Measurements from ENCODE around the gene SLC15A3. TPM values are rescaled to one million over a fixed set of nuclear protein-coding genes. Genes with fewer than 3 reads are reported as not detected.

The SLC15A3 gene
- total and polyA plus RNA-seq, 8 donors: 2.0 to 25.3 (median 6.1) TPM

- Histone ChIP-seq H3K36me3 (peaks cover 0 to 10% (median 0%) of the 10 kb centered on the region in 3 donors), H3K27me3 (no peaks in the 10 kb centered on the region), H3K27ac (no peak overlapping the region), H3K4me1 (peaks cover 0 to 4% (median 4%) of the 10 kb centered on the region in 3 donors), H3K9me3 (no peaks in the 10 kb centered on the region), H3K4me3 (no peak overlapping the region)
- no peak for TF ChIP-seq CTCF (IDR thresholded peaks at IDR 0.05)
- DNase-seq (no peak), ATAC-seq (no peak), FAIRE-seq (no peak)
- intact Hi-C loops (cut with DNase I): no loop called here
- 94 to 95% methylated on average over 8 of the region's 8 CpGs for WGBS, 2 donors
Measured at GRCh38 chr11:60926500-60926899, 25.5 kb downstream of the SLC15A3 start.

GRCh38 chr11:60925868-60926267 is 26.1 kb downstream of the SLC15A3 start:
- intact Hi-C loops (cut with DNase I): no loop called here
- TF ChIP-seq CTCF (IDR thresholded peaks at IDR 0.05): no peak
- Histone ChIP-seq H3K27ac (no peak overlapping the region), H3K4me3 (no peak overlapping the region), H3K27me3 (no peaks in the 10 kb centered on the region), H3K9me3 (no peaks in the 10 kb centered on the region), H3K36me3 (peaks cover 0 to 16% (median 3%) of the 10 kb centered on the region in 3 donors), H3K4me1 (peaks cover 0 to 4% (median 4%) of the 10 kb centered on the region in 3 donors)
- FAIRE-seq (no peak), ATAC-seq (no peak), DNase-seq (no peak)
- 50 to 57% methylated on average over 6 of the region's 6 CpGs for WGBS, 2 donors

GRCh38 chr11:60924906-60925853 is 26.8 kb downstream of the SLC15A3 start:
- intact Hi-C loops (cut with DNase I): no loop called here
- H3K4me3 ChIP-seq: peak overlapping the region; percentile 37 to 75 (median 52)
- 9 to 11% methylated on average over 35 of the region's 35 CpGs for WGBS, 2 donors
- FAIRE-seq (no peak), DNase-seq (peak in 1 of 6 donors; percentile 77), ATAC-seq (peak in 3 of 4 donors; percentile 3 to 9 (median 4))
- no peak overlapping the region for H3K27ac ChIP-seq
- H3K36me3 ChIP-seq: peaks cover 0 to 23% (median 9%) of the 10 kb centered on the region in 3 donors
- H3K4me1 ChIP-seq: peaks cover 0 to 4% (median 4%) of the 10 kb centered on the region in 3 donors
- no peak for TF ChIP-seq CTCF (IDR thresholded peaks at IDR 0.05)
- H3K9me3 ChIP-seq: no peaks in the 10 kb centered on the region
- H3K27me3 ChIP-seq: no peaks in the 10 kb centered on the region

GRCh38 chr11:60924110-60924905 is 27.7 kb downstream of the SLC15A3 start, which contains the start of gene TMEM132A:
TMEM132A (plus strand) TSS chr11:60924460; CDS start chr11:60924634, 174 bp downstream.
- peak; percentile 63 to 89 (median 78) for DNase-seq
- Histone ChIP-seq H3K4me1 (peaks cover 0 to 4% (median 4%) of the 10 kb centered on the region in 3 donors), H3K9me3 (no peaks in the 10 kb centered on the region), H3K27me3 (no peaks in the 10 kb centered on the region), H3K27ac (no peak within 1 kb of the TSS), H3K4me3 (peak within 1 kb of the TSS; percentile 37 to 75 (median 52)), H3K36me3 (peaks cover 0 to 26% (median 9%) of the 10 kb centered on the region in 3 donors)
- no peak for TF ChIP-seq CTCF (IDR thresholded peaks at IDR 0.05)
- intact Hi-C loops (cut with DNase I): no loop called here
- ATAC-seq: peak; percentile 89 to 95 (median 92)
- no peak for FAIRE-seq
- 0 to 1% methylated on average over 38 to 69 of the region's 69 CpGs for WGBS, 2 donors
